NT2/D1 (cell line): ENCODE data around the gene ANKRD36B.
"Not testable (repeated sequence)": the region's sequence is repeated elsewhere in the genome, so short reads cannot be mapped to it uniquely, and the experiment has no call there.

ENCODE experiments used
- SUZ12 ChIP-seq: IDR thresholded peaks from 2 replicates; pipeline ENCODE4 v1.6.1; 2011; ENCODE audit not compliant: insufficient read length, insufficient read depth; ENCODE audit errors: extremely low read depth
- YY1 ChIP-seq: IDR thresholded peaks from 2 replicates; pipeline ENCODE4 v1.6.1; 2011; ENCODE audit not compliant: insufficient read length, insufficient read depth

DNA sequence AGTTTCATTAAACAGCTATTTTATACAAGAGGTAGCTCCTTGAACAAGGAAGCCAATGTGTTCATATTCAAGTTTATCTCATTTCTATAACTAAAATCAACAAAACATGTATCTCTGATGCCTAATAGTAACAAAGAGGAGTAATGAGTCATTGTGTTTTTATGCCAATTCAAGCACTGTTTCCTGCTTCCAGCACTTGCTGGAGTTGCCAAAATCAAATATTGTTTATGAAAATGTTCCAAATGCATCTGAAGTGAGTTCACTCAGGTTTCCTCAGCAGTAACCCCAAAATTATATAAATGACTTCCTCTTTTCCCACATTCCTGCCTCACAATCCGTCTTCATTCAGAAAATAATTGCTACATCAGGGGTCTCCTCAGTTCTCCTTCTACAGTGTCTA lies 39.2 kb downstream of the ANKRD36B start:
- not testable (repeated sequence) for TF ChIP-seq YY1, SUZ12
